Trophoblast cell (in vitro differentiated cells and primary cell): ENCODE data around the gene PRR5.

ENCODE experiments used
- DNase-seq, 2 donors: peaks; one replicate each; pipeline ENCODE4 v3.0.0-alpha.2; 2016
- H2AFZ ChIP-seq: 2 replicates; pipeline ENCODE4 v1.6.1; 2013; ENCODE audit warnings: low read length, moderate library complexity, mild to moderate bottlenecking; ENCODE audit not compliant: insufficient read depth, poor library complexity
- H2AK5ac ChIP-seq: 2 replicates; pipeline ENCODE4 v1.6.1; 2013; ENCODE audit warnings: mild to moderate bottlenecking, low read length
- H2BK120ac ChIP-seq: 2 replicates; pipeline ENCODE4 v1.6.1; 2013; ENCODE audit warnings: low read length, mild to moderate bottlenecking, moderate library complexity; ENCODE audit not compliant: insufficient read depth, poor library complexity
- H2BK12ac ChIP-seq: 2 replicates; pipeline ENCODE4 v1.6.1; 2013; ENCODE audit warnings: mild to moderate bottlenecking, low read length, moderate library complexity
- H2BK5ac ChIP-seq: 2 replicates; pipeline ENCODE4 v1.6.1; 2013; ENCODE audit warnings: low read length, low read depth, moderate library complexity, mild to moderate bottlenecking; ENCODE audit not compliant: poor library complexity
- H3K14ac ChIP-seq: 2 replicates; pipeline ENCODE4 v1.6.1; 2013; ENCODE audit warnings: mild to moderate bottlenecking, low read length
- H3K18ac ChIP-seq: 2 replicates; pipeline ENCODE4 v1.6.1; 2013; ENCODE audit warnings: mild to moderate bottlenecking, low read length
- H3K23ac ChIP-seq: 2 replicates; pipeline ENCODE4 v1.6.1; 2013; ENCODE audit warnings: low read length
- H3K27ac ChIP-seq: 2 replicates; pipeline ENCODE4 v1.5.1; 2013; ENCODE audit warnings: low read depth, mild to moderate bottlenecking, inconsistent platforms, low read length, moderate library complexity
- H3K27me3 ChIP-seq: 2 replicates; pipeline ENCODE4 v1.6.1; 2013; ENCODE audit warnings: inconsistent platforms, mild to moderate bottlenecking, low read length, moderate library complexity; ENCODE audit not compliant: insufficient read depth
- H3K36me3 ChIP-seq, 2 experiments: 1 replicate in 1 of 2; 2 replicates in 1 of 2; pipeline ENCODE4 v1.6.1; 2013; ENCODE audit warnings: low read length in 2 of 2, mild to moderate bottlenecking in 2 of 2, moderate library complexity in 1 of 2; ENCODE audit not compliant: insufficient read depth in 2 of 2, control insufficient read depth in 1 of 2
- H3K4ac ChIP-seq: 2 replicates; pipeline ENCODE4 v1.6.1; 2013; ENCODE audit warnings: low read depth, mild to moderate bottlenecking, low read length, moderate library complexity
- H3K4me1 ChIP-seq, 2 experiments: 1 replicate in 1 of 2; 2 replicates in 1 of 2; pipeline ENCODE4 v1.6.1; 2013; ENCODE audit warnings: low read length in 2 of 2, mild to moderate bottlenecking in 2 of 2, moderate library complexity in 1 of 2; ENCODE audit not compliant: insufficient read depth in 2 of 2, control insufficient read depth in 1 of 2
- H3K4me2 ChIP-seq: 2 replicates; pipeline ENCODE4 v1.6.1; 2013; ENCODE audit warnings: inconsistent platforms, mild to moderate bottlenecking, low read length, moderate library complexity
- H3K4me3 ChIP-seq: 2 replicates; pipeline ENCODE4 v1.5.1; 2013; ENCODE audit warnings: mild to moderate bottlenecking, low read depth, low read length, inconsistent platforms
- H3K79me1 ChIP-seq: one replicate; pipeline ENCODE4 v1.6.1; 2013; ENCODE audit warnings: low read length
- H3K79me2 ChIP-seq: 2 replicates; pipeline ENCODE4 v1.6.1; 2013; ENCODE audit warnings: low read length, mild to moderate bottlenecking; ENCODE audit not compliant: control insufficient read depth, insufficient read depth, poor library complexity
- H3K9ac ChIP-seq: 2 replicates; pipeline ENCODE4 v1.6.1; 2013; ENCODE audit warnings: mild to moderate bottlenecking, low read length
- H3K9me3 ChIP-seq: 2 replicates; pipeline ENCODE4 v1.6.1; 2013; ENCODE audit warnings: low read depth, mild to moderate bottlenecking, control low read depth, inconsistent platforms, low read length; ENCODE audit not compliant: insufficient read depth
- H4K12ac ChIP-seq: 2 replicates; pipeline ENCODE4 v1.6.1; 2013; ENCODE audit warnings: low read depth, mild to moderate bottlenecking, low read length, moderate library complexity
- H4K8ac ChIP-seq: 2 replicates; pipeline ENCODE4 v1.6.1; 2013; ENCODE audit warnings: low read depth, mild to moderate bottlenecking, low read length, moderate library complexity
- H4K91ac ChIP-seq: one replicate; pipeline ENCODE4 v1.6.1; 2013; ENCODE audit warnings: low read depth, mild to moderate bottlenecking, low read length, moderate library complexity
- WGBS: extraction: QIAGEN DNeasy Blood & Tissue Kit; methylation state at CpG from one replicate; pipeline ENCODE4 v1.1.7; 2013; ENCODE audit warnings: missing lambda C conversion rate; ENCODE audit not compliant: insufficient read length, insufficient coverage; ENCODE audit errors: extremely low coverage; 5-methylcytosine and 5-hydroxymethylcytosine counted together

The PRR5 gene

GRCh38 chr22:44660051-44660830 lies 41.8 kb upstream of the PRR5 start:
- Histone ChIP-seq H4K8ac (no peak overlapping the region), H3K9me3 (no peaks in the 10 kb centered on the region), H3K9ac (no peak overlapping the region), H3K18ac (no peak overlapping the region), H2AFZ (no peak overlapping the region), H3K4ac (no peak overlapping the region), H3K27ac (no peak overlapping the region), H4K12ac (no peak overlapping the region), H2BK5ac (no peak overlapping the region), H2BK120ac (no peak overlapping the region), H3K79me2 (no peaks in the 10 kb centered on the region), H4K91ac (no peak overlapping the region), H3K36me3 (no peaks in the 10 kb centered on the region), H3K4me2 (no peak overlapping the region), H3K27me3 (no peaks in the 10 kb centered on the region), H2AK5ac (no peak overlapping the region), H2BK12ac (no peak overlapping the region), H3K4me1 (no peaks in the 10 kb centered on the region), H3K23ac (no peak overlapping the region), H3K79me1 (no peaks in the 10 kb centered on the region), H3K14ac (no peak overlapping the region), H3K4me3 (no peak overlapping the region)
- no CpG with 5 or more reads among the region's 23 CpGs for WGBS
- no peak for DNase-seq

GRCh38 chr22:44661070-44661469 lies 40.9 kb upstream of the PRR5 start:
- no peak overlapping the region for H2AK5ac ChIP-seq
- H2BK120ac ChIP-seq, result no peak overlapping the region
- H3K79me1 ChIP-seq, result no peaks in the 10 kb centered on the region
- no peak overlapping the region for H2BK12ac ChIP-seq
- no peaks in the 10 kb centered on the region for H3K79me2 ChIP-seq
- H3K36me3 ChIP-seq, result no peaks in the 10 kb centered on the region
- no peak overlapping the region for H4K12ac ChIP-seq
- H3K27me3 ChIP-seq, result no peaks in the 10 kb centered on the region
- no peaks in the 10 kb centered on the region for H3K4me1 ChIP-seq
- DNase-seq, result no peak
- H3K4ac ChIP-seq, result no peak overlapping the region
- WGBS, result no CpG with 5 or more reads among the region's 14 CpGs
- no peak overlapping the region for H3K4me3 ChIP-seq
- no peaks in the 10 kb centered on the region for H3K9me3 ChIP-seq
- H2BK5ac ChIP-seq, result no peak overlapping the region
- no peak overlapping the region for H3K23ac ChIP-seq
- no peak overlapping the region for H3K14ac ChIP-seq
- no peak overlapping the region for H3K27ac ChIP-seq
- H3K4me2 ChIP-seq, result no peak overlapping the region
- no peak overlapping the region for H4K8ac ChIP-seq
- no peak overlapping the region for H3K9ac ChIP-seq
- no peak overlapping the region for H2AFZ ChIP-seq
- H3K18ac ChIP-seq, result no peak overlapping the region
- H4K91ac ChIP-seq, result no peak overlapping the region

GRCh38 chr22:44661659-44662569 lies 40.1 kb upstream of the PRR5 start:
- H2BK120ac ChIP-seq, result no peak overlapping the region
- H3K4me3 ChIP-seq, result no peak overlapping the region
- H2AK5ac ChIP-seq, result no peak overlapping the region
- no CpG with 5 or more reads among the region's 14 CpGs for WGBS
- H3K9me3 ChIP-seq, result no peaks in the 10 kb centered on the region
- H3K36me3 ChIP-seq, result no peaks in the 10 kb centered on the region
- no peak overlapping the region for H2AFZ ChIP-seq
- no peak overlapping the region for H3K14ac ChIP-seq
- no peak overlapping the region for H4K91ac ChIP-seq
- no peaks in the 10 kb centered on the region for H3K79me2 ChIP-seq
- no peak overlapping the region for H2BK5ac ChIP-seq
- H2BK12ac ChIP-seq, result no peak overlapping the region
- no peak overlapping the region for H4K12ac ChIP-seq
- H3K23ac ChIP-seq, result no peak overlapping the region
- H3K27ac ChIP-seq, result no peak overlapping the region
- H3K4ac ChIP-seq, result no peak overlapping the region
- H3K4me1 ChIP-seq, result no peaks in the 10 kb centered on the region
- no peaks in the 10 kb centered on the region for H3K27me3 ChIP-seq
- H4K8ac ChIP-seq, result no peak overlapping the region
- H3K18ac ChIP-seq, result no peak overlapping the region
- no peaks in the 10 kb centered on the region for H3K79me1 ChIP-seq
- no peak overlapping the region for H3K4me2 ChIP-seq
- no peak for DNase-seq
- H3K9ac ChIP-seq, result no peak overlapping the region

- H4K8ac ChIP-seq, result no peak overlapping the region
- no peak for DNase-seq
- H3K27ac ChIP-seq, result no peak overlapping the region
- H3K23ac ChIP-seq, result no peak overlapping the region
- H3K79me2 ChIP-seq, result no peaks in the 10 kb centered on the region
- no peak overlapping the region for H2AFZ ChIP-seq
- no peak overlapping the region for H3K14ac ChIP-seq
- no peak overlapping the region for H3K4me2 ChIP-seq
- H3K9me3 ChIP-seq, result no peaks in the 10 kb centered on the region
- no peak overlapping the region for H3K4me3 ChIP-seq
- no peak overlapping the region for H2AK5ac ChIP-seq
- H3K36me3 ChIP-seq, result no peaks in the 10 kb centered on the region
- no peak overlapping the region for H3K18ac ChIP-seq
- no peak overlapping the region for H3K4ac ChIP-seq
- no peak overlapping the region for H2BK12ac ChIP-seq
- WGBS, result no CpG with 5 or more reads among the region's 5 CpGs
- no peak overlapping the region for H3K9ac ChIP-seq
- H3K27me3 ChIP-seq, result peaks cover 10% of the 10 kb centered on the region
- H4K12ac ChIP-seq, result no peak overlapping the region
- H2BK5ac ChIP-seq, result no peak overlapping the region
- H4K91ac ChIP-seq, result no peak overlapping the region
- no peaks in the 10 kb centered on the region for H3K79me1 ChIP-seq
- no peaks in the 10 kb centered on the region for H3K4me1 ChIP-seq
- no peak overlapping the region for H2BK120ac ChIP-seq
These were observed 38.6 kb upstream of the PRR5 start for GRCh38 chr22:44663256-44663999.
